Occipital lobe (tissue), 2 donors: ENCODE measurements around the gene DIABLO. TPM values are rescaled to one million over a fixed set of nuclear protein-coding genes. Genes with fewer than 3 reads are reported as not detected.
A peak's percentile ranks its signal among the peaks of the same experiment; 100 is the strongest.
"Not testable (repeated sequence)": the region's sequence is repeated elsewhere in the genome, so short reads cannot be mapped to it uniquely, and the experiment has no call there.

ENCODE experiments used
- DNase-seq: peaks from one replicate; lab custom pipeline; 2025; lab: John Stamatoyannopoulos, UW
- total RNA-seq: library from RNA; depleted of rRNA; stranded (reverse); fragments of >200 nt; gene quantifications from one replicate; pipeline ENCODE4 v1.2.3, GENCODE V29; 2014

DIABLO gene
- total RNA-seq, 1 donor from 2014 or later, result 35.7 TPM

GRCh38 chr12:122215771-122216170 is 10.1 kb downstream of the DIABLO start:
- DNase-seq, result no peak

DNA sequence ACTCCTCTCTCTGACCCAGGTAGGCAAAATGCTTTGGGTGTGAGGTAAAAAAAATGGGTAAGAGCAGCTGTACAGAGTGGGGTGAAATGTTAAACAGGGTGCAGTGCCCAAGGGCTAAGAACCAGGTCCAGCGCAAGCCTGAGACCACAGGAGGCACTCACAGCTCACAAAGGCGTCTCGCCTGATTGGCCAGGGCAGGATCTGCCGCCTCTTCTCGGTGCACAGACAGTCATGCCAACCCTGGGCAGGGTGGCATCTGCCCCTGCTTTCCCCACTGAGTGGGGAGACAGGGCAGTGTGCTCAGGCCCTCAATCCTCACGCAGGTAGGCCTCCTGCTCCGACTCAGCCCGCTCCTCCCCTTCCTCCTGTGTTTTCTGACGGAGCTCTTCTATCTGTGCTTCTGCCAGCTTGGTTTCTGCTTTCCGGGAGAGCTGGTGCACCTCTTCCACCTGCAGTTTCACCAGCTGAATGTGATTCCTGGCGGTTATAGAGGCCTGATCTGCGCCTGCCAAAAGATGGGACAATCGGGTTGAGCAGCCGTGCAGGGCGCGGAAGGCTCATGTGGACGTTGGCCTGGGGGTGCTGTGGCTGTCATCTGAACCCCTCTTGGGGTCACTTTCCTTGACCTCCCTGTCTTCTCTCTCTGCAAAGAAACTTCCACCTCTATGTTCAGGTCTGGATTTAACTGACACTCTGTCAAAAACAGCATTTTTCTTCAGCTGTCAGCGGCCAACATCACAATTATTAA is 17.6 kb downstream of the DIABLO start:
- no peak for DNase-seq

DNA sequence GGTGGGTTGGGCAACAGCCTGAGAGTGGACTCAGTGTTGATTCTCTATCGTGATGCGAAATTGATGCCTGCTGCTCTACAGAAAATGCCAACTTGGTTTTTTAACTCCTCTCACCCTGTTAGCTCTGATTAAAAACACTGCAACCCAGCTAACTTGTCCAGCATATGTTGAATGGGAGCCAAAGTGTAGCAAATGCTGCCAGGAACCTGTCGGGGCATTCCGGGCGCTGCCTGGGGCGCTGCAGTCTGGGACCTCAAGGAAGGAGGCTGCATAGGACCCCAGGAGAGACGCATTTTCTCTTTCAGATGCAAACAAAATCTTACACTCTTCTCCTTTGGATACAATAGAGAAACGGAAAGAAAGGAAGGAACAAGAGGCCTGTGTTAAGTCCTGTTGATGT is 18.5 kb downstream of the DIABLO start:
- DNase-seq, result no peak

GRCh38 chr12:122206976-122207375 is 18.9 kb downstream of the DIABLO start:
- DNase-seq, result no peak

DNA sequence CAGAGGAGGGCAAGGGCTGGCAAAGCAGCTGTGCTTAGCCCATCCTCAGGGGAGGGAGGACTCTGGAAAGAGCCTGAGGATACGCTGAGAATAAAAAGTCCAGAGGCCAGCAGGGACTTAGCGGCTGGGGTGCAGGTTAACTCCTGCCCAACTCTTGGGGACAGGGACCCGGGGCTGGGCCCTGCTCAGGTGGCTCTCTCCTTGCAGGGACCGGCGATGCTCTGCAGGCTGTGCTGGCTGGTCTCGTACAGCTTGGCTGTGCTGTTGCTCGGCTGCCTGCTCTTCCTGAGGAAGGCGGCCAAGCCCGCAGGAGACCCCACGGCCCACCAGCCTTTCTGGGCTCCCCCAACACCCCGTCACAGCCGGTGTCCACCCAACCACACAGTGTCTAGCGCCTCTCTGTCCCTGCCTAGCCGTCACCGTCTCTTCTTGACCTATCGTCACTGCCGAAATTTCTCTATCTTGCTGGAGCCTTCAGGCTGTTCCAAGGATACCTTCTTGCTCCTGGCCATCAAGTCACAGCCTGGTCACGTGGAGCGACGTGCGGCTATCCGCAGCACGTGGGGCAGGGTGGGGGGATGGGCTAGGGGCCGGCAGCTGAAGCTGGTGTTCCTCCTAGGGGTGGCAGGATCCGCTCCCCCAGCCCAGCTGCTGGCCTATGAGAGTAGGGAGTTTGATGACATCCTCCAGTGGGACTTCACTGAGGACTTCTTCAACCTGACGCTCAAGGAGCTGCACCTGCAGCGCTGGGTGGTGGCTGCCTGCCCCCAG is 19.6 kb downstream of the DIABLO start:
- DNase-seq, result no peak

- DNase-seq, result no peak
Measured at GRCh38 chr12:122205053-122205925, 20.6 kb downstream of the DIABLO start.

GRCh38 chr12:122204167-122205052 is 21.4 kb downstream of the DIABLO start:
- no peak for DNase-seq

DNA sequence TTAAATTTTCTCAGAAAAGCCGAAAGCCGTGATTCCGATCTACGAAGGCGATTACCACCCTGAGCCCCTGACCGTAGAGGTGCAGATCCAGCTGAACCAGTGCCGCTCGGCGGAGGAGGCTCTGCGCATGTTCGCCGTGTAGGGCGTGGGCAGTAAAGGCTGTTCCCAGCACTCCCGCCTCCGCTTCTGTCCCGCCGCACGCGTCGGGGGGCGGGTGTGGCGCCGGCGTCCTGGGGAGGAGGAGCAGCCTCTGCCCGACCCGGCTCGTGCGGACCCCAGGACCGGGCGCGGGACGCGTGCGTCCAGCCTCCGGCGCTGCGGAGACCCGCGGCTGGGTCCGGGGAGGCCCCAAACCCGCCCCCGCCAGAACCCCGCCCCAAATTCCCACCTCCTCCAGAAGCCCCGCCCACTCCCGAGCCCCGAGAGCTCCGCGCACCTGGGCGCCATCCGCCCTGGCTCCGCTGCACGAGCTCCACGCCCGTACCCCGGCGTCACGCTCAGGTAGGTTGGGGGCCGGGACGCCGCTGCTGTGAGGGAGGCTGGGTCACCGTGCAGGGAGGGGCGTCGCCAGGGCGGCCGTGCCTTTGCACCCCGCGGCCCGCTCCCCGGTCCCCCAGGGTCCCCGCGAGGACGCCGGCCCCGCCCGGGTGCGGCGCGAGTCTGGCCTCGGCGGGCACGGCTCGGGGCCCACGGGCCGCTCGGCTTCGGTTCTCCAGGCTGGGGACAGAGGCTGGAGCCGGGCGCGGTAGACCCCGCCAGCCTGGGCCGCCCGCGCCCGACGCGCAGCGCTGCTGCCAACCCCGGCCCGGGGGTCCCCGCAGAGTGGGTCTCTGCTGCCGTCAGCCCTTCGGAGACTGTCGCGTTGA is 22.3 kb downstream of the DIABLO start, which contains the start of gene B3GNT4:
Gene B3GNT4, plus strand, starts transcription at position 409 of the 866 bp plus-strand sequence. CDS start 910 bp downstream, outside the sequence.
- DNase-seq, result peak; percentile 40

GRCh38 chr12:122202811-122203210 is 23.0 kb downstream of the DIABLO start:
- not testable (repeated sequence) for DNase-seq

- DNase-seq, result no peak
Measured at GRCh38 chr12:122202017-122202416, 23.8 kb downstream of the DIABLO start.

GRCh38 chr12:122201381-122201780 is 24.5 kb downstream of the DIABLO start:
- no peak for DNase-seq

DNA sequence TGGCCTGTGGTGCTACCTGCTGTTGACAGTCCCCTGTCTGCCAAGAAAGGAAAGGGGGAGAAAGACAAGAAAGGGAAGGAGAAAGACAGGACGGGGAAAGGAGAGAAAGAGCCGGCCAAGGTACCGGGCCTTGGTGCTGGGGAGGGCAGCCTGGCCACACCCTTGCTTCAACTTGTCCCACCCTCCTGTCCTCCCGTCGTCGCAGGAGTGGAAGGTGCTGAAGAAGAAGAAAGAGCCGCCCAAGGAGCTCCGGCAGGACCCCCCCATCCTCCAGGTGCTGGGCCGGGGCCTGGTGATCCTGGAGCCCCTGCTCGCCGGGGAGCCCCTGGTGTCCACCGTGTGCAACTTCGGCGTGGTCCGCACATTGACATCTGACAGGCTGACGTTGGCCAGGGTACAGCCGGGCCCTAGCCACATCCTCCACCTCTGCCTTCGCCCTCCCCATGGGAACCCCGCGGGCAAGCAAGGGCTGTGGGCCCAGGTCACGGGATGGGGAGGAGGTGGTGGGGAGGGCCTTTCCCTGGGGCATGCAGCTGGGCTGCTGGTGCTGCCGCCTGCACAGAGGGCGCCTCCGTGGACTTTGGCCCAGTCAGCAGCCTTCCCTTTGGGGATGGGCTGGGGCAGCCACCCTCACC is 25.2 kb downstream of the DIABLO start:
- no peak for DNase-seq

- no peak for DNase-seq
Measured at GRCh38 chr12:122199484-122200355, 26.1 kb downstream of the DIABLO start.

GRCh38 chr12:122197612-122197966 is 28.3 kb downstream of the DIABLO start:
- no peak for DNase-seq

GRCh38 chr12:122195405-122195804 is 30.4 kb downstream of the DIABLO start:
- no peak for DNase-seq

GRCh38 chr12:122194804-122195203 is 31.0 kb downstream of the DIABLO start:
- DNase-seq, result no peak

DNA sequence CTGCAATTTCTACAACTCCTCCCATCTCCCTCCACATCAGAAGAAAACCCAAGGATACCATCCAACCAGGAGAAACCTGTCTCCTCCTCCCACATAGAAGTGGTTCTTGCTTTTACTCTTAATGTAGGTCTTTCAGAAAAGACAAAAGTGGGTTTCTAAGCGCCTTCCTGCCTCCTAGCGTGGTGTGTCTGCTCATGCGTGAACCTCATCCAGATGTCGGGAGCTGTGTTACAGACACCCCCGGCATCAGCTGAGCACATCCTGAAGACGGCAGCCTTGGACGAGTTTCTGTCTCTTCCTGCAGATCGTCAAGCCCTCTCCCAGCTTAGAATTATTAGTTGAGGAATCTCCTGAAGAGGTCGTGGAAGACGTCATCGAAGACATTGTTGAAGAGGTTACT is 33.4 kb downstream of the DIABLO start:
- no peak for DNase-seq
